HEK293T (cell line): ENCODE data around the gene KIAA1217.

Source experiments
- ARNT ChIP-seq: fragments of 450-650 bp; IDR thresholded peaks from 2 replicates; pipeline ENCODE4 v1.6.1; 2017; ENCODE audit warnings: mild to moderate bottlenecking
- BHLHE40 ChIP-seq: fragments of 450-650 bp; IDR thresholded peaks from 2 replicates; pipeline ENCODE4 v1.6.1; 2016; ENCODE audit warnings: mild to moderate bottlenecking, moderate library complexity, borderline replicate concordance
- CTBP1 ChIP-seq: fragments of 450-650 bp; IDR thresholded peaks from 2 replicates; pipeline ENCODE4 v1.6.1; 2016; ENCODE audit warnings: borderline replicate concordance
- FOXA1 ChIP-seq: fragments of 450-650 bp; IDR thresholded peaks from 2 replicates; pipeline ENCODE4 v1.6.1; 2016; ENCODE audit warnings: mild to moderate bottlenecking
- FOXK2 ChIP-seq: fragments of 450-650 bp; IDR thresholded peaks from 2 replicates; pipeline ENCODE4 v1.6.1; 2016; ENCODE audit warnings: mild to moderate bottlenecking
- FOXM1 ChIP-seq: fragments of 450-650 bp; IDR thresholded peaks from 2 replicates; pipeline ENCODE4 v1.6.1; 2017; ENCODE audit warnings: mild to moderate bottlenecking, borderline replicate concordance
- HDGF ChIP-seq: fragments of 450-650 bp; IDR thresholded peaks from 2 replicates; pipeline ENCODE4 v1.6.1; 2017; ENCODE audit warnings: antibody characterized with exemption, borderline replicate concordance
- L3MBTL2 ChIP-seq: fragments of 450-650 bp; conservative IDR thresholded peaks from 2 replicates; pipeline ENCODE4 v1.6.1; 2016; ENCODE audit warnings: mild to moderate bottlenecking
- LEF1 ChIP-seq: fragments of 450-650 bp; IDR thresholded peaks from 2 replicates; pipeline ENCODE4 v1.6.1; 2017; ENCODE audit warnings: mild to moderate bottlenecking, borderline replicate concordance
- SP1 ChIP-seq: fragments of 450-650 bp; IDR thresholded peaks from 2 replicates; pipeline ENCODE4 v1.6.1; 2017
- SUZ12 ChIP-seq: fragments of 450-650 bp; IDR thresholded peaks from 2 replicates; pipeline ENCODE4 v1.6.1; 2016; ENCODE audit warnings: mild to moderate bottlenecking
- TARDBP ChIP-seq: fragments of 450-650 bp; IDR thresholded peaks from 2 replicates; pipeline ENCODE4 v1.6.1; 2016
- ZNF384 ChIP-seq: fragments of 450-650 bp; IDR thresholded peaks from 2 replicates; pipeline ENCODE4 v1.6.1; 2016
- TF ChIP-seq, protein P1 (sequence below): fragments of 450-650 bp; IDR thresholded peaks from 2 replicates; pipeline ENCODE4 v1.6.1; 2016

DNA sequence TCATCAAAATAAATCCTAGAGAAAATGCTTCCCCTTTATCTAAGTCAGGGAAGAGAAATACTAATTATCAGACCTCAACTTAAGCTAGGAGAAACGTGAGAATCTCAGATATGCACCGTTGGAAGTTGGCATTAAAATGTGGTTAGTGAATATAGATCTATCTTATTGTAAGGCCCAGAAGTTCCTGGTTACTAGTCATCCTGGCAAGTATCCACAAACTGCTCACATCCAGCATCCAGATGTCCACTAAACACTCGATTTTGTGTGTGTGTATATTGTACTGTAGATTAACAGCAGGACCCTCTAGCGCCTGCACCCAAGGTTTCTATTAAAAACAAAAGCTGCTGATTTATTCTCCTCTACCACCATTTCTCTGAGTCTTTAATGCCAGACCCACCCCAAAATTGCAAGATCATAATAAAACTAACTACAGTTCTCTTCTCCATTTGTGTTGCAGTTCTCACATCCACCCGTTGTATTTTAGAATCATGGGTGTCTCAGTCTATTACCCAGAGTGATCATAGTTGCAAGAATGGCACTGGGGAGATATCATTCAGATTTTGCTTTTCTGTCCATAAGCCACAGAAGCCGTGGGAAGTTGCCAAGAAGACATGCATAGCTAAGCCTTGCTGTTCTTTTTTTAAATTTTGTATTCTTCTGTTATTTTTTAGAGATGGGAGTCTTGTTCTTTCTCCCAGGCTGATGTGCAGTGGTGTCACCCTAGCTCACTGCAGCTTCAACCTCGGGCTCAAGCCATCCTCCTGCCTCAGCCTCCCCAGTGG is 165.4 kb downstream of the KIAA1217 start:
- no peak for TF ChIP-seq ZNF384
- TF ChIP-seq SUZ12, result no peak
- TF ChIP-seq CTBP1, result no peak
- TF ChIP-seq BHLHE40, result no peak
- TF ChIP-seq LEF1, result no peak
- no peak for TF ChIP-seq FOXK2
- TF ChIP-seq HDGF, result no peak
- TF ChIP-seq SP1, result no peak
- TF ChIP-seq FOXM1, result no peak
- TF ChIP-seq, protein P1, sequence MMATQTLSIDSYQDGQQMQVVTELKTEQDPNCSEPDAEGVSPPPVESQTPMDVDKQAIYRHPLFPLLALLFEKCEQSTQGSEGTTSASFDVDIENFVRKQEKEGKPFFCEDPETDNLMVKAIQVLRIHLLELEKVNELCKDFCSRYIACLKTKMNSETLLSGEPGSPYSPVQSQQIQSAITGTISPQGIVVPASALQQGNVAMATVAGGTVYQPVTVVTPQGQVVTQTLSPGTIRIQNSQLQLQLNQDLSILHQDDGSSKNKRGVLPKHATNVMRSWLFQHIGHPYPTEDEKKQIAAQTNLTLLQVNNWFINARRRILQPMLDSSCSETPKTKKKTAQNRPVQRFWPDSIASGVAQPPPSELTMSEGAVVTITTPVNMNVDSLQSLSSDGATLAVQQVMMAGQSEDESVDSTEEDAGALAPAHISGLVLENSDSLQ, result no peak
- TF ChIP-seq ARNT, result no peak
- no peak for TF ChIP-seq TARDBP
- no peak for TF ChIP-seq FOXA1
- TF ChIP-seq L3MBTL2, result no peak
